PC-9 (cell line): ENCODE results near the gene BCDIN3D. TPM values are rescaled to one million over a fixed set of nuclear protein-coding genes. Genes with fewer than 3 reads are reported as not detected.
"Not testable (repeated sequence)": the region's sequence is repeated elsewhere in the genome, so short reads cannot be mapped to it uniquely, and the experiment has no call there.

ENCODE experiments used
- BruUV-seq: library from RNA; stranded (reverse); fragments of 400-500 nt; replicated peaks from 2 replicates; lab custom pipeline; 2021; lab: Mats Ljungman, UMichigan
- CTCF ChIA-PET: fragments of 300-600 bp; sonication (Branson Sonifier 250); formaldehyde crosslinking; loops from one replicate; lab custom pipeline; 2022; ENCODE audit warnings: antibody characterized with exemption; lab: Charles Lee
- POLR2A ChIA-PET: fragments of 300-600 bp; sonication (Branson Sonifier 250); formaldehyde crosslinking; loops from one replicate; lab custom pipeline; 2022; ENCODE audit warnings: antibody characterized with exemption; ENCODE audit not compliant: unreplicated experiment; lab: Charles Lee
- DNase-seq, 2 experiments: peaks; one replicate each; pipeline versions ENCODE4 v3.0.0 to v3.0.0-alpha.2; 2015 to 2022; ENCODE audit warnings: mixed read lengths in 1 of 2
- H2AFZ ChIP-seq: fragments of 200-600 bp; sonication (generic); 2 replicates; pipeline ENCODE4 v1.8.1; 2017; ENCODE audit warnings: antibody characterized with exemption
- H3F3A ChIP-seq: fragments of 200-600 bp; sonication (generic); 2 replicates; pipeline ENCODE4 v1.8.1; 2017; ENCODE audit warnings: antibody characterized with exemption, mild to moderate bottlenecking, low read depth; ENCODE audit not compliant: insufficient read depth
- H3K27ac ChIP-seq: fragments of 200-600 bp; sonication (generic); 2 replicates; pipeline ENCODE4 v1.6.1; 2016; ENCODE audit warnings: mixed run types
- H3K27me3 ChIP-seq: fragments of 200-600 bp; sonication (generic); 2 replicates; pipeline ENCODE4 v1.6.1; 2016; ENCODE audit warnings: low read depth, mixed run types; ENCODE audit not compliant: insufficient read depth
- H3K36me3 ChIP-seq: fragments of 200-600 bp; sonication (generic); 2 replicates; pipeline ENCODE4 v1.6.1; 2016; ENCODE audit warnings: low read depth, mixed run types
- H3K4me1 ChIP-seq: fragments of 200-600 bp; sonication (generic); replicated peaks from 2 replicates; pipeline ENCODE4 v1.6.1; 2016; ENCODE audit warnings: mixed run types; ENCODE audit not compliant: insufficient read depth
- H3K4me2 ChIP-seq: fragments of 200-600 bp; sonication (generic); 2 replicates; pipeline ENCODE4 v1.6.1; 2017; ENCODE audit warnings: mixed run types
- H3K4me3 ChIP-seq: fragments of 200-600 bp; sonication (generic); 2 replicates; pipeline ENCODE4 v1.6.1; 2016; ENCODE audit warnings: mixed run types
- H3K79me2 ChIP-seq: fragments of 200-600 bp; sonication (generic); 2 replicates; pipeline ENCODE4 v1.6.1; 2017; ENCODE audit warnings: low read depth, mixed run types
- H3K9me2 ChIP-seq: fragments of 200-600 bp; sonication (generic); 2 replicates; pipeline ENCODE4 v1.8.1; 2017; ENCODE audit warnings: mild to moderate bottlenecking; ENCODE audit not compliant: insufficient read depth
- H3K9me3 ChIP-seq: fragments of 200-600 bp; sonication (generic); 2 replicates; pipeline ENCODE4 v1.8.1; 2016; ENCODE audit warnings: low read depth; ENCODE audit not compliant: insufficient read depth
- H4K20me1 ChIP-seq: fragments of 200-600 bp; sonication (generic); 2 replicates; pipeline ENCODE4 v1.8.1; 2017; ENCODE audit not compliant: insufficient read depth
- CTCF ChIP-seq: fragments of 200-600 bp; sonication (generic); conservative IDR thresholded peaks from 2 replicates; pipeline ENCODE4 v1.6.1; 2017; ENCODE audit warnings: mixed run types, antibody characterized with exemption, mild to moderate bottlenecking, moderate library complexity
- EZH2 ChIP-seq: fragments of 200-600 bp; sonication (generic); IDR thresholded peaks from 2 replicates; pipeline ENCODE4 v1.8.0; 2017; ENCODE audit warnings: antibody characterized with exemption, low read depth
- intact Hi-C: fragments of 100-400 bp; cut with micrococcal nuclease; formaldehyde crosslinking; loops from one replicate; pipeline ENCODE4 v1.10.0; 2022; ENCODE audit not compliant: unreplicated experiment
- total RNA-seq: library from RNA; stranded (reverse); gene quantifications from 2 replicates; pipeline ENCODE4 v1.2.3, GENCODE V29; 2021

BCDIN3D gene
- total RNA-seq, 1 experiment from 2014 or later = 4.7 TPM

GRCh38 chr12:49880756-49881414, 38.0 kb upstream of the BCDIN3D start:
- H3K36me3 ChIP-seq = no peaks in the 10 kb centered on the region
- ChIA-PET POLR2A (interaction anchor here (0.6 kb wide), 1 partner anchor 11 kb away, joined by 13 read pairs; no protein-coding TSS in a partner anchor), CTCF (no interaction called here)
- no peaks in the 10 kb centered on the region for H3K9me3 ChIP-seq
- H3K27me3 ChIP-seq = peaks cover 4% of the 10 kb centered on the region; the same call in 1 of the 2 replicates
- H2AFZ ChIP-seq = no peak overlapping the region
- H3K79me2 ChIP-seq = no peaks in the 10 kb centered on the region
- no peak for DNase-seq
- peaks cover 12% of the 10 kb centered on the region for H3F3A ChIP-seq
- no peaks in the 10 kb centered on the region for H4K20me1 ChIP-seq
- H3K27ac ChIP-seq = no peak overlapping the region
- H3K4me2 ChIP-seq = no peak overlapping the region
- BruUV-seq = no TSS peak
- intact Hi-C loops = no loop called here
- no peak for TF ChIP-seq CTCF
- no peak for TF ChIP-seq EZH2
- H3K4me1 ChIP-seq = no peaks in the 10 kb centered on the region
- no peaks in the 10 kb centered on the region for H3K9me2 ChIP-seq
- H3K4me3 ChIP-seq = no peak overlapping the region

- BruUV-seq = not testable (repeated sequence)
These were observed 36.2 kb upstream of the BCDIN3D start for GRCh38 chr12:49879065-49879464.

GRCh38 chr12:49878021-49878420, 35.1 kb upstream of the BCDIN3D start:
- Histone ChIP-seq H3K36me3 (no peaks in the 10 kb centered on the region), H3K4me1 (no peaks in the 10 kb centered on the region), H3K4me3 (no peak overlapping the region), H3F3A (peaks cover 12% of the 10 kb centered on the region), H3K79me2 (no peaks in the 10 kb centered on the region), H3K27ac (no peak overlapping the region), H2AFZ (no peak overlapping the region), H3K9me3 (no peaks in the 10 kb centered on the region), H4K20me1 (no peaks in the 10 kb centered on the region), H3K9me2 (no peaks in the 10 kb centered on the region), H3K27me3 (no peaks in the 10 kb centered on the region), H3K4me2 (no peak overlapping the region)
- TF ChIP-seq EZH2 (no peak), CTCF (no peak)
- BruUV-seq = no TSS peak
- ChIA-PET CTCF (no interaction called here), POLR2A (no interaction called here)
- intact Hi-C loops = no loop called here
- DNase-seq = no peak

More at GRCh38 chr12:49879065-49879464, 36.2 kb upstream of the BCDIN3D start:
- DNase-seq, H3K9me3 ChIP-seq, CTCF ChIA-PET, H4K20me1 ChIP-seq, H3K27ac ChIP-seq, H3K4me2 ChIP-seq, H3K4me1 ChIP-seq, H3K27me3 ChIP-seq, H3K79me2 ChIP-seq, H3K4me3 ChIP-seq, intact Hi-C loops, POLR2A ChIA-PET, H3K9me2 ChIP-seq, H2AFZ ChIP-seq, H3K36me3 ChIP-seq: not testable (repeated sequence)
- H3F3A ChIP-seq = peaks cover 12% of the 10 kb centered on the region
